ENCODE results near the gene HDLBP. TPM values are rescaled to one million over a fixed set of nuclear protein-coding genes. Genes with fewer than 3 reads are reported as not detected.
A peak's percentile ranks its signal among the peaks of the same experiment; 100 is the strongest.

Gene HDLBP
- total RNA-seq, 1 experiment from 2014 or later: 510 TPM

GRCh38 chr2:241223211-241224017 is 92.1 kb downstream of the HDLBP start:
- intact Hi-C loops (cut with micrococcal nuclease; ENCODE audit: unreplicated experiment): no loop called here
- Histone ChIP-seq H3K4me1 (ENCODE audit: insufficient read depth, low read length, poor library complexity, severe bottlenecking) (no peaks in the 10 kb centered on the region), H3K27ac (ENCODE audit: low read depth, low read length, poor library complexity, severe bottlenecking) (no peak overlapping the region), H3K9me3 (ENCODE audit: low read depth, low read length, poor library complexity, severe bottlenecking) (no peaks in the 10 kb centered on the region), H3K4me3 (ENCODE audit: low read depth, low read length, poor library complexity, severe bottlenecking) (no peak overlapping the region), H3K36me3 (ENCODE audit: insufficient read depth, low read length, poor library complexity, severe bottlenecking) (peaks cover 16% of the 10 kb centered on the region), H3K27me3 (replicated peaks; ENCODE audit: insufficient read depth, low read depth, low read length, poor library complexity) (no peaks in the 10 kb centered on the region)
- CTCF ChIA-PET: no interaction called here
- TF ChIP-seq EZH2 (IDR thresholded peaks at IDR 0.05; ENCODE audit: borderline replicate concordance, low read depth, low read length, poor library complexity, severe bottlenecking): no peak
- no peak for TF ChIP-seq CTCF (conservative IDR thresholded peaks at IDR 0.05; ENCODE audit: low read depth, low read length)
- no peak for DNase-seq (ENCODE audit: low spot score)
- no TSS peak for BruUV-seq (replicated peaks)
- POLR2A ChIA-PET (ENCODE audit: low non-redundant PET): no interaction called here

- TF ChIP-seq CTCF (conservative IDR thresholded peaks at IDR 0.05; ENCODE audit: low read depth, low read length): no peak
- no peak for TF ChIP-seq EZH2 (IDR thresholded peaks at IDR 0.05; ENCODE audit: borderline replicate concordance, low read depth, low read length, poor library complexity, severe bottlenecking)
- Histone ChIP-seq H3K4me3 (ENCODE audit: low read depth, low read length, poor library complexity, severe bottlenecking) (no peak overlapping the region), H3K27me3 (replicated peaks; ENCODE audit: insufficient read depth, low read depth, low read length, poor library complexity) (no peaks in the 10 kb centered on the region), H3K36me3 (ENCODE audit: insufficient read depth, low read length, poor library complexity, severe bottlenecking) (no peaks in the 10 kb centered on the region), H3K27ac (ENCODE audit: low read depth, low read length, poor library complexity, severe bottlenecking) (no peak overlapping the region), H3K9me3 (ENCODE audit: low read depth, low read length, poor library complexity, severe bottlenecking) (no peaks in the 10 kb centered on the region), H3K4me1 (ENCODE audit: insufficient read depth, low read length, poor library complexity, severe bottlenecking) (no peaks in the 10 kb centered on the region)
- DNase-seq (ENCODE audit: low spot score): no peak
- BruUV-seq (replicated peaks): no TSS peak
- POLR2A ChIA-PET (ENCODE audit: low non-redundant PET): no interaction called here
- CTCF ChIA-PET: no interaction called here
- intact Hi-C loops (cut with micrococcal nuclease; ENCODE audit: unreplicated experiment): no loop called here
These were observed 95.6 kb downstream of the HDLBP start for GRCh38 chr2:241219856-241220356.

- H3K27ac ChIP-seq (ENCODE audit: low read depth, low read length, poor library complexity, severe bottlenecking): no peak overlapping the region
- H3K4me3 ChIP-seq (ENCODE audit: low read depth, low read length, poor library complexity, severe bottlenecking): peak overlapping the region; percentile 47
- H3K27me3 ChIP-seq (replicated peaks; ENCODE audit: insufficient read depth, low read depth, low read length, poor library complexity): no peaks in the 10 kb centered on the region
- no TSS peak for BruUV-seq (replicated peaks)
- no peak for DNase-seq (ENCODE audit: low spot score)
- no peaks in the 10 kb centered on the region for H3K9me3 ChIP-seq (ENCODE audit: low read depth, low read length, poor library complexity, severe bottlenecking)
- POLR2A ChIA-PET (ENCODE audit: low non-redundant PET): no interaction called here
- no peaks in the 10 kb centered on the region for H3K36me3 ChIP-seq (ENCODE audit: insufficient read depth, low read length, poor library complexity, severe bottlenecking)
- intact Hi-C loops (cut with micrococcal nuclease; ENCODE audit: unreplicated experiment): no loop called here
- H3K4me1 ChIP-seq (ENCODE audit: insufficient read depth, low read length, poor library complexity, severe bottlenecking): no peaks in the 10 kb centered on the region
- TF ChIP-seq EZH2 (IDR thresholded peaks at IDR 0.05; ENCODE audit: borderline replicate concordance, low read depth, low read length, poor library complexity, severe bottlenecking): no peak
- no peak; the same call in 1 of the 2 replicates for TF ChIP-seq CTCF (conservative IDR thresholded peaks at IDR 0.05; ENCODE audit: low read depth, low read length)
- CTCF ChIA-PET: no interaction called here
These were observed 96.5 kb downstream of the HDLBP start for GRCh38 chr2:241219030-241219382.
